GM19467 (cell line): ENCODE measurements around the gene GPI.
"Not testable (repeated sequence)": the region's sequence is repeated elsewhere in the genome, so short reads cannot be mapped to it uniquely, and the experiment has no call there.

ENCODE experiments used
- ATAC-seq: cut with Tn5 transposase; IDR thresholded peaks from one replicate; pipeline ENCODE4 v1.9.1; 2021; ENCODE audit warnings: mild to moderate bottlenecking, moderate library complexity; ENCODE audit not compliant: unreplicated experiment

Gene GPI

GRCh38 chr19:34364830-34365462 is at the start of gene GPI:
Gene GPI, plus strand, starts transcription at chr19:34365196. Its CDS starts 71 bp downstream, at chr19:34365267.
- ATAC-seq, result peak; percentile 63

DNA sequence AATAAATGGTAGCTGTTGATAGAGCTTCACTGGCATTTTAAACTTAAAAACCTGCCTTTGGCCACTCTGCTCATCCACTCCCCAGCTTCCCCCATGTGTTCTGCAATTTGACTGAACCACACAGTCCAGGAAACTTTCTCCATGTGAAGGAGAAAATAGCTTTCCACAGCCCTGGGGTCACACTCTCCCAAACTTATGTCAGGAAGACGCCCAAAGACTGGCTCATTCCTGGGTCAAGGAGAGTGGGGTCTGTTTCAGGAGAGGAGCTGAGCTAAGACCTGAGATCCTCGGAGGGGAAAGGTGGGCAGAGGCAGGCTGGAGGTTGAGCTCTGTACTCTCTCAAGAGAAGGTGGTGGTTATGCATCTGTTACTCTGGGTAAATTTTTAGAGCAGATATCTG is 48.7 kb upstream of the GPI start:
- ATAC-seq, result no peak

DNA sequence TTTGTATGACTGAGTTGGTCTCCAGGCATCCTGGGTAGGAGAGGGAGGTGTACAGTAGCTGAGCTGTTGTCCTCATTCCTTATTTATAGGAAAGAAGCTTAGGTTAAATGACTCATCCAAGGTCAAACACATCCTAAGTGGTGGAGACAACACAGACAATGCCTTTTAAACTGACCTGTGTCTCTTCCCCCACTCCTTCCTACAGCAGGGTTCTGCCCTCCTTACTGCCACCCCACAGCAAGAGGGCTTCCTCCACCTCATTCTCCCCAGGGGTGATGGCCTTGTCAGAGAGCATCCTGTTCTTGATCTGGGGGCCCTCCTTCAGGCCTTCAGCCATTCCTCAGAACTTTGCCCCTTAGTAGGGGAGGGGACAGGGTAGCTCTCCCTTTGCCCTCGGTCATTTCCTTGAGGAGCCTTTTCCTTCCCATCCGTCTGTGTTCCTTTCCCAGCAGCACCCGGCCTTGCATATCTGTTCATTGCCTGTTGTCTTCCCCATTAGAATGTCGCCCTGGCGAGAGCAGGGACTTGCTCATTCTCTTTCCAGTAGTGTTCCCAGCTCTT is 48.2 kb upstream of the GPI start:
- ATAC-seq, result no peak

GRCh38 chr19:34317311-34317927 is 47.6 kb upstream of the GPI start:
- ATAC-seq, result no peak

DNA sequence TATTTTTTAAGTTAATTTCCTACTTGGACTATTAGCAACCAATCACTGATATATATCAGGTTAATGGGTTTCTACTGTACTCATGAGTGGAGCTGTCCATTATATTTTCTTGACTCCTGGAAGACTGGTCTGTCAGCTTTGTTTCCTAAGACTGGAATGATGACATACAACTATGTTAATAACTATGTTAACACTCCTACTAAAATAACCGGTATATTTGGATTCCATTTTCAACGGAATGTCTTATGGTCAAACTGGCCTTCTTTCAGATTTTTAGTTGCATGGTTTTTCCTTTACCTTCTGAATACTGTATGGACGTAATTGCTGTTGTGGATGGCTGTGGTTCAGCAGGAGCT is 45.8 kb upstream of the GPI start:
- no peak for ATAC-seq

- ATAC-seq, result no peak
Observed at GRCh38 chr19:34319785-34320184, 45.2 kb upstream of the GPI start.

- ATAC-seq, result no peak
Observed at GRCh38 chr19:34320277-34320676, 44.7 kb upstream of the GPI start.

DNA sequence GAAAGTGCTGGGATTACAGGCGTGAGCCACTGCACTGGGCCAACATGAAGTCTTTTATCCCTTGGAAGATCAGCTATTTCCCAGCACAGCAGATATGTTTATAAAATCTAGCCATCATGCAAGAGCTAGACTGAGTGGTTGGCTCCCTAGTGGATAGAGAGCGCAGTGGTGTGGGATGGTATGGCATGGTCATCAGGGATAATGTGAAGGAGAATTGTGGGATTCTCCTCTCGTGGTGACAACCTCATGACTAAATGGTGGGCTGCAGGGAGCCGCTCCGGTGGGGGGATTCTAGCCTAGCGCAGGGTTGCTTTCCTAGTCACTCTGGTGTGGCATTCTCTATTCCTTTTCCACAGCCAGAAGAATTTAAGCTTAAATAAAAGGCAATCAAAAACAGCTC is 43.3 kb upstream of the GPI start:
- ATAC-seq, result no peak

- ATAC-seq, result no peak
Observed at GRCh38 chr19:34323433-34324204, 41.4 kb upstream of the GPI start.

- no peak for ATAC-seq
Observed at GRCh38 chr19:34324320-34324719, 40.7 kb upstream of the GPI start.

DNA sequence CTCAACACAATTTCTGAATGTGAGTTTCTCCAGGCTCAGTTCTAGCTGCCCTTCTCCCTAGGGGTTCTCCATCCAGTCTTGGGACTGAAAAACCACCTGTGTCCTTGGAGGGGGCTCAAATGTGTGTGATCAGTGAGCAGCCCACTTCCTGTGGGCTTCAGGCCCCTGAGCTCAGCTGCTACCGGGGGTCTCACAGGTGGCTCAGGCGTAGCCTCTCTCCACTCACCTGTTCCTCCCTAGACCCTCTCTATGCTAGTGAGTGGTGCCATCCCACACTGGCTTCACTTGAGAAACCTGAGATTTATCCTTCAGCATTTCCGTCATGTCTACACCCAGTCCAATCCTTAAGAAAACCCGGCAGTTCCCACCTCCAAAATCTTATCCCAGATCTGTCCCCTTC is 39.8 kb upstream of the GPI start:
- no peak for ATAC-seq

DNA sequence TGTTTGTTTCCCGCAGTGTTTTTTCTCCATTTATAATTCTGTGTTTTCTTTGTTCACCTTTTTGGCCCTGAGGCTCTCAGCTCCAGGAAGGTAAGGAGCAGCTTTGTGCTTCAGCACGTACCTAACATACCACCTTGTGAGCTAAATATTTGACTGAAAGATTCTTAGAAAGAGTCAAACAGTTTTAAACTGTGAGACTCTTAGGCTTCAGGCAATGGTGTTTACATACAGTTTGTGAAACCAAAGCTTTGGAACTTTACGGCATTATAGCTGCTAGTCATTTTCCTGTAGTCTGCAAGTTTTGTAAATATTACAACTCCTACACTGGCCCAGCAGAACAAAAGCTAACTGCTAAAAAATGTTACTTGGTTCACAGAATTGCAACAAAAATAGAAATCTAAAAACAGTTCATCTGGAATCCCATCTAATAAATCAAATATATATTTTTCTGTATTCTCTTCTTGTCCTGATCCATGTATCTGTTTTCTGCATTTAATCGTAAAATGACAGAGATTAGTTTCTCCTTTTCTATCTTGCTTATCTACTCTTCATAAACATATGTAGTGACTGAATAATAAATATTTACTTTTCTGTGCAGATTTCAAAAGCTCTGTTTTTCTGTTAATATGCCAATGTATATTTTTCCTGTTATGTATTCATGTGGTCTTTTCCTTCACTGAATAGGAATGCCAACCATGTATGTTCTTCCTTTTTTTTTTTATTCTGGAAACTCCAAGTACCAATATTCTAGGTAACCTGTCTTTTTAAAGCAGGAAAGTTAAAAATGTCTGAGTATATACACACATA is 38.8 kb upstream of the GPI start:
- no peak for ATAC-seq

- no peak for ATAC-seq
Observed at GRCh38 chr19:34327851-34328250, 37.1 kb upstream of the GPI start.

GRCh38 chr19:34328982-34329381 is 36.0 kb upstream of the GPI start:
- ATAC-seq, result no peak

DNA sequence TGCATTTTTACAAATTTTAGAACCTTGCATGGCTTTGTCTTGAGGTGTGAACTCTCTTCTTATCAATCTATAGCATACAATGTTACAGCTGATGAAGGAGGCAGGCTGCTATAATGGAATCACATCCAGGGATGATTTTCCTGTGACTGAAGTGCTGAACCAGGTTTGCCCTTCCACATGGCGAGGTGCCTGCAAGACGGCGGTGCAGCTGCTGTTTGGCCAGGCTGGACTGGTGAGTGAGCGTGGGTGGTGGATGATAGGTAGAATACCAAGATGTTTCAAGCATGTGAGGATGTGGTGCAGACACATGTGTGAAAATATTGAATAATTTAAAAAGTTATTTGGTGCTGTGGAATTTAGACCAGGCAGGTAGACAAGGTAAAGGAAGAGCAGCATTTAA is 34.9 kb upstream of the GPI start:
- no peak for ATAC-seq

GRCh38 chr19:34330596-34330995 is 34.4 kb upstream of the GPI start:
- not testable (repeated sequence) for ATAC-seq

DNA sequence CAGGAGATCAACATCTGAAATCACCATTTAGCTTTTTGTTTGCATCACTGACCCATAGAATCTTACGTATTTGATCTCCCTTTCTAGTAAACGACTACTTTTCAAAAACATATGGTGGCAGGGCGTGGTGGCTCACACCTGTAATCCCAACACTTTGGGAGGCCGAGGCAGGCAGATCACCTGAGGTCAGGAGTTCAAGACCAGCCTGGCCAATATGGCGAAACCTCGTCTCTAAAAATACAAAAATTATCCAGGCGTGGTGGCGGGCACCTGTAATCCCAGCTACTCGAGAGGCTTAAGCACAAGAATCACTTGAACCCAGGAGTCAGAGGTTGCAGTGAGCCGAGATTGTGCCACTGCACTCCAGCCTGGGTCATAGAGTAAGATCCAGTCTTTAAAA is 33.4 kb upstream of the GPI start:
- ATAC-seq, result not testable (repeated sequence)

DNA sequence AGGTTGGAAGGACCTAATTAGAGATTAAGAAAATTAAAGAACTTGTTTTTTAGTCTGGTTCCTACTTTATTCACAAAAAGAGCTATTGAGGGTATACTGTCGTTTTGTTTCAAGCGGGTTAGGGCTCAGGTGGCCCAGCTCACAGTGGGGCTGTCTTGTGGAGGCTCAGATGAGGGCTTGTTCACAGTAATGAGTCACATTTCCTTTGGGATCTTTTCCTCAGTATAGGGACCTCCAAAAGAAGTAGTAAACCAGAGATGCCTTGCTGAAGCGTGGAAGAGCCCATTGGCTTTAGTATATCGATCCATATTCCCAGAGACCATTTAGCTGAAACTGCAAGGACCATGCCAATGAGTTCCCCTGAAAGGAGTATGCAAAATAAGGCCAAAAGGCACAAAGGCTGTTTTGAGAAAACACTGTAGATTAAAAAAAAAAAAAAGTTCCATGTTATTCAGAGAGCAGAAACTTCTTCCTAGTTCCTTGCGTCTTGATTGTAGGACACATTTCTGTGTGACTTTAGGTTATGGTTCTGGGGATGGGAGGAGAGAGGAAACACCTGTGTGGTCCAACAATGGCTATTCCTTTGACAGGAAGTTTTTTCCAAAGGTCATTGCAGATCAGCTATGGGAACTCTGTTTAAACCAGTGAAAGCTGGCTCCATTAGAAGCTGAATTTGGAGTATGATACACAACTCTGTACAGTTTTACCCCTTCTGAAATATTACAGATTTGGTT is 32.8 kb upstream of the GPI start:
- ATAC-seq, result no peak

DNA sequence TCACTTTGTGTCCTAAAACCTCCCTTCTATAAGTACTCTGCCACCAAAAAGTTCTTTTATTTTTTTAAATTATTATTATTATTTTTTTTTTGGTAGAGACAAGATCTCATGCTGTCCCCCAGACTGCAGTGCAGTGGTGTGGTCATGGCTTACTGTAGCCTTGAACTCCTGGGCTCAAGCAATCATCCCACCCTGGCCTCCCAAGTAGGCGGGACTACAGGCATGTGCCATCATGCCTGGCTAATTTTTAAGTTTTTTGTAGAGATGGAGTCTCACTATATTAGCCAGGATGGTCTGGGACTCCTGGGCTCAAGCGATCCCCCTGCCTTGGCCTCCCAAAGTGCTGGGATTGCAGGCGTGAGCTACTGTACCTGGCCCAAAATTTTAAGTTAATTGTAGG is 29.1 kb upstream of the GPI start:
- no peak for ATAC-seq

- ATAC-seq, result no peak
Observed at GRCh38 chr19:34336781-34337271, 28.2 kb upstream of the GPI start.
